ENCODE measurements around the gene CDK17. TPM values are rescaled to one million over a fixed set of nuclear protein-coding genes. Genes with fewer than 3 reads are reported as not detected.
"Not testable (repeated sequence)": the region's sequence is repeated elsewhere in the genome, so short reads cannot be mapped to it uniquely, and the experiment has no call there.

Gene CDK17
- total RNA-seq, 1 donor from 2014 or later = 25.4 TPM

- no peak for DNase-seq (ENCODE audit: low spot score)
Measured at GRCh38 chr12:96419576-96420276, 19.5 kb upstream of the CDK17 start.

DNA sequence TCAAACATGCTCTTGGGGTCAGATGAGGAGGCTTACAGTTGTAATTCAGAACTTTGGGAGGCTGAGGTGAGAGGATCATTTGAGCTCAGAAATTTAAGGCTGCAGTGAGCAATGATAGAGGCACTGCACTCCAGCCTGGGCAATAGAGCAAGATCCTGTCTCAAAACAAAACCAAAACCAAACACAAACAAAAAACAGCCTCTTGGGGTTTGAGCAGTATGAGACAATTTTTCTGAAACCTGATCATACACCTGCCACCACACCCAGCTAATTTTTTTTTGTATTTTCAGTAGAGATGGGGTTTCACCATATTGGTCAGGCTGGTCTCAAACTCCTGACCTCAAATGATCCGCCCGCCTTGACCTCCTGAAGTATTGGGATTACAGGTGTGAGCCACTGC, 17.4 kb upstream of the CDK17 start:
- DNase-seq (ENCODE audit: low spot score) = not testable (repeated sequence)

GRCh38 chr12:96416033-96416799, 16.0 kb upstream of the CDK17 start:
- no peak for DNase-seq (ENCODE audit: low spot score)

GRCh38 chr12:96414637-96415036, 14.4 kb upstream of the CDK17 start:
- DNase-seq (ENCODE audit: low spot score) = no peak

GRCh38 chr12:96412431-96412830, 12.2 kb upstream of the CDK17 start:
- no peak for DNase-seq (ENCODE audit: low spot score)

- no peak for DNase-seq (ENCODE audit: low spot score)
Measured at GRCh38 chr12:96409731-96410130, 9.5 kb upstream of the CDK17 start.

- DNase-seq (ENCODE audit: low spot score) = no peak
Measured at GRCh38 chr12:96408993-96409392, 8.8 kb upstream of the CDK17 start.

- not testable (repeated sequence) for DNase-seq (ENCODE audit: low spot score)
Measured at GRCh38 chr12:96407429-96408097, 7.3 kb upstream of the CDK17 start.

DNA sequence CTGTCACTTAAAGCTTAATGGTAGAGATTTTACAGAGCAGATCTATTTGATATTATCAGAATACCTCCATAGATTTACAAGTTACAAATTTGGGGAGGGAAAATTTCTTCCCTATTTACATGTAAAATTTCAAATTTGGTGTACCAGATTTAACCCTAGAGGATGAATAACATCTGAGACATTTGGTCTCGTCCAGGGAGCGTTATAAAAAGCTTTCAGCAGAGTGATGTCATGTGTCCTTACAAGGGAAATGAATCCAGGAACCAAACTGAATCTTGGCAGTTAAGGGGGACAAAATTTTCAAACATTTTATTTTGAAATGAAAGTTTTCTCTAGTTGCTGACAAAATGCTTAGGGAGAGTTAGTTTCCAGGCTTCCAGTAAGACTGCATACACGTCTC, 4.5 kb upstream of the CDK17 start:
- no peak for DNase-seq (ENCODE audit: low spot score)

- no peak for DNase-seq (ENCODE audit: low spot score)
Measured at GRCh38 chr12:96403870-96404269, 3.6 kb upstream of the CDK17 start.

DNA sequence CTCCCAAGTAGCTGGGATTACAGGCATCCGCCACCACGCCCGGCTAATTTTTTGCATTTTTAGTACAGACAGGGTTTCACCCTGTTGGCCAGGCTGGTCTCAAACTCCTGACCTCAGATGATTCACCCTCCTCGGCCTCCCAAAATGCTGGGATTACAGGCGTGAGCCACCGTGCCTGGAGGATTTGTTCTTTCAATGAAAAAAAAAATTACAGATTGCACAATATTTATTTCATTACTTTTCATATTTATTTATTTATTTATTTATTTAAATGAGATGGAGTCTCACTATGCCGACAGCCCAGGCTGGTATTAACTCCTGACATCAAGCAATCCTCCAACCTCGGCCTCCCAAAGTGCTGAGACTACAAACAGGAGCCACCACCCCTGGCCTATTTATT, 2.3 kb upstream of the CDK17 start:
- not testable (repeated sequence) for DNase-seq (ENCODE audit: low spot score)

DNA sequence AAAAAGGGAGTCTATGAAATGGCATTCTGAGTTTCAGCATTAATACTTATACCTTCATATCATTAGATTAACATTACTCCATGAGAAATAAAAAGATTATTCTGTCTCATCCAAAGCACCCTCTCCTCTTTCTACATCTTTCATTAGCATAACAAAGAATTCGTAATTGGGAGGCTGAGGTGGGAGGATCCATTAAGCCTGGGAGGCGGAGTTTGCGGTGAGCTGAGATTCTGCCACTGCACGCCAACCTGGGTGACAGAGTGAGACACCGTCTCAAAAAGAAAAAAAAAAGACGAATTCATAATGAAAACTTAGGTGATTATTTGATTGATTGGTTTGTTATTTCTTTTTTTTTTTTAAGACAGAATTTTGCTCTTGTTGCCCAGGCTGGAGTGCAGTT, 1.8 kb upstream of the CDK17 start:
- DNase-seq (ENCODE audit: low spot score) = no peak

DNA sequence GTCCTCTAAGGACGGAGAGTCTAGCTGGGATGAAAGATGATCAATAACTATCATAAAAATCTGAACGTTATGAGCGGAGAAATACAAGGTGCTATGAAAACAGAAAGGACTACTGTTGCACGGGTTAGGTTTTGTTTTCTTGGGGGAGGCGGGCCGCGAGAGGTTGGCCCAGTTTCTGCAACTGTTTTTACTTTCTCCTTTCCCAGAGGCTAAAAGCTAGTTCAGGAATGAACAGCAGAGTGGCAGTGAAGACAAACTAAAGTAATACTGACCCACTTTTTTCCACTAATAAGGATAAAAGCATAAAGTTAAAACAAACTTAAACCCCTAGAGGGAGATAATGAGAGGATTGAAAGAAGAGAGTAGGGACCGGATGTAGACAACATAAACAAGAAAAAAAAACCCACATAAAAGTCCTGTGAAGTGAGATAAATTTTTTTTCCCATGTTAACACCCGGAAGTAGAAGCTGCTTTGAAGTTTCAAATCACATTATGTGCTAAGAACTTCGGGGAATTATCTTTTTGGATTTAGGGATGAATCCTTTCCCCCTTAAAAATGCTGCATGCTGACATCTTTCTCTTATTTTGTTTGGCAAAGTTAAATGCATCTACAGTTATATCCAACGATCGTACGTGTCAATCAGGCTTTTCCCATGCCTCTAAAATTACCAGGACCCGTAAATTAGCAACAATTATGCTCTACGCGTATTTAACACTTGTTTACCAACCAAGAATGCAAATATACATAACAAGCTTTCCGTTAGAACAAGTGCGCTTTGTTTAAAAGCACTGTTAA, 1.0 kb upstream of the CDK17 start:
- DNase-seq (ENCODE audit: low spot score) = no peak

- no peak for DNase-seq (ENCODE audit: low spot score)
Measured at GRCh38 chr12:96400631-96401075, 414 bp upstream of the CDK17 start.

- peak; percentile 65 for DNase-seq (ENCODE audit: low spot score)
Measured at GRCh38 chr12:96399120-96399918, 920 bp downstream of the CDK17 start.

DNA sequence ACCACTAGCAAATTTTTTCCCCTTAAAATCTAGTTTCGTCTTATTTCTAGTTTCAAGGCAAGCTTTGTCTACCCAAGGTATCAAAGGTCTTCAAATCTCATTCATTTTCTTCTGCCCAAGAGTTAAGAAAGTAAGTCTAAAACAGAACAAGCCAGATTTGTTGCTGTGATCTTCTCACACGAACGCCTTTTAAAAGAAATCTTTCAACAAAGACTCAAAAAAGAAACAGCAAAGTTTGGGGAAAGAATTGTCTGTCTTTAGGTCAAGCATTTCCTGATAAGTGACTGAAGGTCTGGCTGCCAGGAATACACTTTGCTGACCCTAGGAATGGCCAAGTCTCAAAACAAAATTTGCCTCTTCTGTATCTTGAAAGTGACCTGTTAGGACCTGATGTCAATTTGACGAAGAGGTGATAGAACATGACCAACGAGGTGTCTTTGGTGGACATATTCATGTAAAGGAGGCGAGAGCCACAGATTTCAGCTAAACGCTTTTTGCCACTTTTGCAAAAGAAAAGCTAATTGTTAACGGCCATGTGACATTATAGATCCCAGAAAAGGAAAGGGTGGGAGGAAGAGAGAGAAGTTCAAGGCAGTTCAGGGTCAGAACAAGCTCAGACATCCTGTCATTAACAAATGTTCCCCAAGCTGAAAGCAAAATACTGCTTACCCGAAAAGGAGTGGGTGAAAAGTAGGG, 1.7 kb downstream of the CDK17 start:
- DNase-seq (ENCODE audit: low spot score) = no peak

- DNase-seq (ENCODE audit: low spot score) = no peak
Measured at GRCh38 chr12:96397756-96398423, 2.3 kb downstream of the CDK17 start.

DNA sequence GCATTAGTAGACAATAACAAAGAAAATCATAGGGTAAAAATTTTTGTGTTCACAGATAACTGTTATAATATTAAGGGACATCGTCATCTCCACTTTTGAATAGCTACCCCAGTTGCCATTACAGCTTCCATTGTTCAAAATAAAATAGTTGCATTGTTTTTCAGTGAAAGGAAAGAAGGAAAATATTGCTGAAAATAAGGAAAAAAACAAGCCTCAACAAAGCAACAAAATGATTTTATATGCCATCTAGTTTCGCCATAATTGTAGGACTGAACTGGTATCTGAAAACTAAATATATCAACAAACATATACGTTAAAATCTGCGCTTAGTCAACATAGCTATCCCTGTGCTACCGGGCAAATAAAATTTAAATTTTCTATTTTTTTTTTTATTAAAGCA, 3.3 kb downstream of the CDK17 start:
- DNase-seq (ENCODE audit: low spot score) = no peak

DNA sequence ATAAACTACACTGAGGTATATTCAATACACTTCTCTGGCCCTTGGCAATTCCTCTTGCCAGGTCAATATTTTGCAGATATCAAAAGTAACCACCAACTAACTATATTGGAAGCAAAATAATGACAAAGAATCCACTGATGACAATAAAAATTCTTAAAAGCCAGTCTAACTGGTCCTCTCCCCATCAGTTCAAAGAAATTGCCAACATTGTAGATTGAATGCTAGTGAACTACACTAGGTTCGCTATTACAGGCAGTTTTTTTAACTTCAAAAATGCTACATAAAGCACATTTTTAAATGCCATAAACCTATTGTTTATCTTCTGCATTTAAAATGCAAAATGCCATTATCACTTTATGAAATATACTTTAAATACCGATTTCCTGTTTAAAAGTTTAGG, 4.0 kb downstream of the CDK17 start:
- no peak for DNase-seq (ENCODE audit: low spot score)

GRCh38 chr12:96395236-96395635, 5.0 kb downstream of the CDK17 start:
- DNase-seq (ENCODE audit: low spot score) = no peak
